Kasumi-1 (cell line): Measurements from ENCODE around the gene MUC2.

Experiments
- DNase-seq, 2 experiments: peaks; one replicate each; lab custom pipeline; 2025; lab: John Stamatoyannopoulos, UW

The MUC2 gene

GRCh38 chr11:1074244-1075221 is at the start of gene MUC2:
Gene MUC2 (plus strand): TSS chr11:1074874.
- DNase-seq: peak in 1 of 2 experiments; percentile 11

GRCh38 chr11:1025410-1026162 is 49.1 kb upstream of the MUC2 start:
- DNase-seq: no peak

- no peak for DNase-seq
These were observed 48.6 kb upstream of the MUC2 start for GRCh38 chr11:1026163-1026450.

GRCh38 chr11:1026641-1027482 is 47.8 kb upstream of the MUC2 start:
- DNase-seq: no peak

GRCh38 chr11:1027483-1028290 is 47.0 kb upstream of the MUC2 start:
- DNase-seq: no peak

- DNase-seq: no peak
These were observed 46.5 kb upstream of the MUC2 start for GRCh38 chr11:1028291-1028540.

GRCh38 chr11:1028616-1029015 is 46.1 kb upstream of the MUC2 start:
- DNase-seq: no peak

GRCh38 chr11:1029051-1029450 is 45.6 kb upstream of the MUC2 start:
- DNase-seq: no peak

GRCh38 chr11:1029654-1030053 is 45.0 kb upstream of the MUC2 start:
- DNase-seq: no peak

GRCh38 chr11:1030086-1030485 is 44.6 kb upstream of the MUC2 start:
- DNase-seq: no peak

- DNase-seq: no peak
These were observed 44.1 kb upstream of the MUC2 start for GRCh38 chr11:1030556-1030955.

- no peak for DNase-seq
These were observed 43.4 kb upstream of the MUC2 start for GRCh38 chr11:1031121-1031899.

GRCh38 chr11:1032310-1032891 is 42.3 kb upstream of the MUC2 start:
- DNase-seq: no peak

- no peak for DNase-seq
These were observed 41.5 kb upstream of the MUC2 start for GRCh38 chr11:1033016-1033798.

- DNase-seq: no peak
These were observed 40.7 kb upstream of the MUC2 start for GRCh38 chr11:1034001-1034400.

- DNase-seq: no peak
These were observed 40.0 kb upstream of the MUC2 start for GRCh38 chr11:1034456-1035295.

- no peak for DNase-seq
These were observed 38.9 kb upstream of the MUC2 start for GRCh38 chr11:1035577-1036283.

GRCh38 chr11:1036303-1036923 is 38.3 kb upstream of the MUC2 start, which contains the start of gene MUC6:
Gene MUC6 (minus strand): TSS chr11:1036718. CDS start chr11:1036655, 63 bp downstream.
- DNase-seq: no peak
